Ureter (tissue), 1 donor: ENCODE results near the gene CPLANE2. TPM values are rescaled to one million over a fixed set of nuclear protein-coding genes. Genes with fewer than 3 reads are reported as not detected.
"Not testable (repeated sequence)": the region's sequence is repeated elsewhere in the genome, so short reads cannot be mapped to it uniquely, and the experiment has no call there.

Experiments
- DNase-seq: peaks from one replicate; pipeline ENCODE4 v3.0.0-alpha.2; 2020; ENCODE audit warnings: low spot score
- total RNA-seq: library from RNA; stranded (reverse); gene quantifications from one replicate; pipeline ENCODE4 v1.2.4, GENCODE V29; 2023
- donor health status: DM: yes; HTN: yes; CAD: no.

CPLANE2 gene
- total RNA-seq, 1 donor from 2014 or later: 9.0 TPM

- no peak for DNase-seq
Observed at GRCh38 chr1:16229976-16230740, 6.8 kb downstream of the CPLANE2 start.

GRCh38 chr1:16226490-16227179, 10.3 kb downstream of the CPLANE2 start:
- DNase-seq: no peak

- no peak for DNase-seq
Observed at GRCh38 chr1:16226129-16226489, 10.9 kb downstream of the CPLANE2 start.

DNA sequence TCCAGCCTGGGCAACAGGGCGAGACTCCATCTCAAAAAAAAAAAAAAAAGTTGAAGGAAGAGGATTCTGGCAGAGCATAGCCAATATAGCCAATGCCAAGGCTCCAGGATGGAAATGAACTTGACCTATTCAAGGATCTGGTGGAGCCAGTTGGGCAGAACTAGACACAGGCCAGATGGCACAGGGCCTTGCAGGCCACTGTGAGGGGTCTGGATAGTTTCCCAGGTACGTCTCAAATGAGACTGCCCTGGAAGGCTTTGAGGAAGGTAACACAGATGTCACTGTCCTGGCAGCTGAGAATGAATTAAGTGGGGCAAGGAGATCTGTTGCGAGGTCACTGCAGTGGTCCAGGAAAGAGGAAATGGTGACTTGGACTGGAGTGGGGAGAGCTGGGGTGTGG, 12.5 kb downstream of the CPLANE2 start:
- DNase-seq: no peak

DNA sequence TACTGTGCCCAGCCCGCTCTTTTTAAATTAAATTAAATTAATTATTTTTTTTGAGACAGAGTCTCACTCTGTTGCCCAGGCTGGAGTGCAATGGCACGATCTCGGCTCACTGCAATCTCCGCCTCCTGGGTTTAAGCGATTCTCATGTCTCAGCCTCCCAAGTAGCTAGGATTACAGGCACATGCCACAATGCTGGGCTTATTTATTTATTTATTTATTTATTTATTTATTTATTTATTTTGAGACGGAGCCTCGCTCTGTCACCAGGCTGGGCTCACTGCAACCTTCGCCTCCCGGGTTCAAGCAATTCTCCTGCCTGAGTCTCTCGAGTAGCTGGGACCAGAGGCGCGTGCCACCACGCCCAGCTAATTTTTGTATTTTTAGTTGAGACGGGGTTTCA, 14.3 kb downstream of the CPLANE2 start:
- not testable (repeated sequence) for DNase-seq

DNA sequence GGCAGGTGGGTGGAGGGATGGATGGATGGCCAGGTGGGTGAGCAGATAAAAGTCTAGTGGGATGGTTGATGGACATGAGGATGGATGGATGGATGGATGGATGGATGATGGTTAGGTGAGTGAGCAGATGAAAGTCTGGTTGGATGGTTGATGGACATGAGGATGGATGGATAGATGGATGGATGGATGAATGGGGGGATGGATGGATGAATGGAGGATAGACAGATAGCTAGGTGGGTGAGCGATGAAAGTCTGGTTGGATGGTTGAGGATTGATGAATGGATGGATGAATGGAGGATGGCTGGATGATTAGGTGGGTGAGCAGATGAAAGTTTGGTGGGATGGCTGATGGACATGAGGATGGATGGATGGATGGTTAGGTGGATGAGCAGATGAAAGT, 15.5 kb downstream of the CPLANE2 start:
- no peak for DNase-seq

- DNase-seq: no peak
Observed at GRCh38 chr1:16219968-16220500, 16.9 kb downstream of the CPLANE2 start.

DNA sequence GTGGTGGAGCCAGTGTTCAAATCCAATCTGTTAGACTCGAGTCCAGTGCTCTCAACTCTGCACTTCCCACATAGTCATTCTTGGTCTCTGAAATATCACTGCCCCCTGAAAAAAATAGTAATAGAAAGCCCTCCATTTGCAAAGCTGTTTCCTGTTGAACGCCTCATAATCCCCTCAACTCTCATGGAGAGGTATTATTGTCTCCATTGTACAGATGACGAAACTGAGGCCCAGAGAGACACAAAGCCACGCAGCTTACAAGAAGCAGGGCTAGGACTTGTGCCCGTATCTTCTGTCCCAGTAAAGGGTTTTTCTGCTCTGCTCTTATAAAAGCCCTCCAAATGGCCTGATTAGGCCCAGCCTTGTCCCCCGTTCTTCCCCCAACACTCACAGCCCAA, 18.3 kb downstream of the CPLANE2 start:
- no peak for DNase-seq

DNA sequence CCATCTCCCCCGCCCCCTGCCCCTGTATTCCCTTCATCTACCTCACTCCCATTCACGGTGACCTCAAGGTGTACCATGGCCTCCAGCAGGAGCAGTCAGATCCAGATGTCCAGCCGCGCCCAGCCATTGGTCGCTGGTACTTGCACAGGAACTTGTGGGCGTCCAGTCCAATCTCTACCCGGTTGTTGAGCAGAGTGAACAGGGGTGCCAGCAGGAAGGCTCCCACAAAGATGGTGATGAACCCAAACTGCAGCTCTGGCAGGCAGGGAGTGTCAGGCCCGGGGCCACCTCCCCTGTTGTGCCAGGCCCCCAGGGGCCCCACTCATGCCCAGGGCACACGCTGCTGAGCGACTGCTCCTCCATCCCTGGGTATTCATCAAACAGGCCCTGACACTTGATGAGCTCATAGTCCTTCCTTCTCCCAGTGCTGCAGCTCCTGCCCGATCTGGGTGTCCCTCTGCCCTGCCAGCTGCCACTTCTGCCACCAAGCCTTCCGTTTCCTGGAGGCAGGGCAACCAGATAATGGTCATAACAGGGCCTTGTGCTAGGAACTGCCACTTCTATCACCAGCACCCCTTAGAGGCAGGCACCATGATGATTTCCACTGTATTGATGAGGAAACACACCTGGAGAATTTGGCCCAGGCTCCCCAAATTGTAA, 18.8 kb downstream of the CPLANE2 start:
- no peak for DNase-seq

- DNase-seq: peak; percentile 99
Observed at GRCh38 chr1:16217061-16217785, 19.8 kb downstream of the CPLANE2 start.

DNA sequence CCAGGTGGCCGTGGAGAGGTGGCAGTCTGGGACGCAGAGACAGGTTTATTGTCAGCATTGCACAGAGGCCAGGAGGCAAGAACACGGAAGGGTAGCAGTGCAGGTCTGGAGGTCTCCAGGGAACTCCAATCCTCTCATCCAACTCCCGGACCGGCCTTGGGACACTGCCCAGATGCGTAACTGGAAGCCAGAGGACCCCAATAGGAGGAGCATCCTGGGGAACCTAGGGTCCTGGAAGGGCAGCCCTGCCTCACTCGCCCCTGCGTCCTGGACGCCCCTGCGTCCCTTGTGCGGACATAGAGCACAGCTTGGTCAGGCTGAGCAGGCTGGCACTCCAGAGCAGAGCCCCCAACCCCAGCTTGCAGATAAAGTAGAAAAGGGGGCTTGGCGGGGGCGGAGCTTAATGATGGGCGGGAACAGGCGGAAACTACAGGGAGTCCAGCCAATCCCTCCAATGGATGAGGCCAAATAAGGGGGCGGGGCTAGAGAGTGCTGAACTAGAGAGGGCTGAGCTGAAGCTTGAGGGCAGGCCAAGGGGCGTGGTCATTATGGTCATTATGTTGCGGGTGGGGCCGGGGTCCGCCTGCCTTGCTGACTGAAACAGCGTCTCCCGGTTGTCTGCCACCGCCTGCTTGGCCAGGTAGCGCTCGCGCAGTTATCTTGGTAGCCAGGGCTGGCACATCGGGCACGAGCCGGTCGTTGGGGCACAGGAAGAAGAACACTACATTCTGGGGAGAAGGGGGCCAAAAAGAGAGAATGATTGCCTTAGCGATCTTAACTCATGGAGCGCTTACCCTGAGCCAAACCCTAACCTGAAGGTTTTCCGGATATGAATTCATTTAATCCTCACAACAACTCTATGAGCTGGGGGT, 20.9 kb downstream of the CPLANE2 start:
- peak; percentile 89 for DNase-seq

DNA sequence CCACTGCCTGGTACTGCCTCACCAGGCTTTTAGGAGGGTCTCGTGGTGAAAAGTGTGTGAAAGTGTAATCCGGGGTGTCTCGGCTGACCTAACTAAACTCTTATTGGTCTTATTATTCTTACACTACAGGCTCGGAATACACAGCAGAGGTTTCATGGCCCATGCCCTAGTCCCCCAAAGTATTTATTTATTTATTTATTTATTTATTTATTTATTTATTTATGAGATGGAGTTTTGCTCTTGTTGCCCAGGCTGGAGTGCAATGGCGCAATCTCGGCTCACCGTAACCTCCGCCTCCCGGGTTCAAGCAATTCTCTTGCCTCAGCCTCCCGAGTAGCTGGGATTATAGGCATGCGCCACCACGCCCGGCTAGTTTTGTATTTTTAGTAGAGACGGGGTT, 21.7 kb downstream of the CPLANE2 start:
- DNase-seq: not testable (repeated sequence)

GRCh38 chr1:16213544-16213943, 23.4 kb downstream of the CPLANE2 start:
- not testable (repeated sequence) for DNase-seq

DNA sequence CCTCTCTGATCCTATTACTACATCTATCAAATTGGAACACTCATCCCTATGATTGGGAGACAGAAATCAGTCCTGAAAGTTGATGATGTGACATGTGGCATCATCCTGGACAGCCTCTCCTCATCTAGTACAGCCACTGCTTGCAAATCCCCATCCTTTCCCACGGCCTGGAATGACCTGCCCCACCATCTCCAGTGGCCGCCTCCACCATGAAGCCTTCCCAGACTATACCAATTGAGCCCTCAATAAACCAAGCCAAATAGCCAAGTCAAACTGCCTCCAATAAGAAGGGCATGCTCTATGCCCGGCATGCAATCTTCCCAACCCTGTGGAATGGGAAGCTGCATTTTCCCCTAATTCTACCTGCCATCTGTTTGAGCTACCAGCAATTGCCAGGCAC, 24.0 kb downstream of the CPLANE2 start:
- no peak for DNase-seq

- DNase-seq: peak; percentile 80
Observed at GRCh38 chr1:16212251-16212961, 24.6 kb downstream of the CPLANE2 start, which contains the start of gene ARHGEF19. Gene ARHGEF19, minus strand, starts transcription at chr1:16212652. Its CDS starts 3,598 bp downstream, at chr1:16209054.

GRCh38 chr1:16211824-16212223, 25.2 kb downstream of the CPLANE2 start:
- DNase-seq: no peak

DNA sequence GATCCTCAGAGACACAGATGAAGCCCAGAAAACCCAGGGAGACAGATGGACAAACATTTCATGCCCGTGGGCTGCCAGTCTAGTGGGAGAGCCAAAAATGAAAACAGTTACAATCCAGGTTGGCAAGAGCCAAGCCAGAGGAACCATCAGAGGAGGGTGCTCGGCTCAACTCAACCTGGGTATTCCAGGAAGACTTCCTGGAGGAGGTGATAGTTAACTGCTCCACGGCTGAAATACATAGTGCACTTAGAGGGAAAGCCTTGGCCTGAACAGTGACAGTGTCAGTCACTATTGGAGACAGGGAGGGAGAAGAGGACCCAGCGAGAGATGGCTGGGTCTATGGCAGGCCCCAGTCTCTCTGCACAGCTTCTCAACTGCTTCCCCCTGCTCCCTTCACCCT, 26.4 kb downstream of the CPLANE2 start:
- DNase-seq: no peak

GRCh38 chr1:16209847-16210407, 27.1 kb downstream of the CPLANE2 start:
- no peak for DNase-seq

DNA sequence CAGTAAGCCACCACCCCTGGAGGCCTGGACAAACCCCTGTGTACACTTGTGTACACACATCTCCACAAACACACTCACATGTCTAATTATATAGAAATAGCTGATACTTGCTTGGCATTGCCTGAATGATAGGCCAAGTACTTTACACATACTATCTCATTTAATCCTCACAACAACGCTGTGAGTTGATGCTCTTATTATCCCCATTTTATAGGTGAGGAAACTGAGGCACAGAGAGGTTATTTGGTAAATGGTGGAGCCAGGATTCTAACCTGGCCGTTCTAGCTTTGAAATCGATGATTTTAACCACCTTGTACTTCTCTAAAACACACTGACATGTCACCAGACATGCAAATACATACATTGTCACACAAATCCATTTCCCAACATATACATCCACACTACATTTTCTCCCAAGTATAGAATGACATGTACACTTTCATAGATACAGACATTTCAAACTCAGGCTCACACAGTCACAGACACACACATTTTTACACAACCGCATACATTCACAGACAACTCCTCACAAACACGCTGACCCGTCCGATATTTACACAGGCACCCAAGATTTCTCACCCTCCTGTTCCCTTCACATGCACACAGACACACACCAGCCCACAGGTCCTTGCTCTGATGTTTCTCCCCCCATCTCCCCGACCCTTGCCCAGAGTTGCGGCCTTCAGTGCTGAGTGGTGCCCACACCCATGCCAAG, 27.7 kb downstream of the CPLANE2 start:
- DNase-seq: no peak
